Measurements from ENCODE around the gene CDC73. TPM values are rescaled to one million over a fixed set of nuclear protein-coding genes. Genes with fewer than 3 reads are reported as not detected.

CDC73 gene
- total RNA-seq, 1 experiment from 2014 or later: 63.2 TPM

- no peaks in the 10 kb centered on the region for H3K36me3 ChIP-seq (ENCODE audit: control insufficient read depth in 1 of 2, insufficient read depth in 2 of 2, low read length in 2 of 2)
- DNase-seq (ENCODE audit: low read depth, low spot score) (no peak), ATAC-seq (no peak)
- intact Hi-C loops (cut with micrococcal nuclease): no loop called here
- no peak overlapping the region for H3K4me2 ChIP-seq (ENCODE audit: low read length)
- POLR2A ChIA-PET: no interaction called here
- BruUV-seq (replicated peaks): no TSS peak
- CTCF ChIA-PET: no interaction called here
- H3K79me2 ChIP-seq (ENCODE audit: insufficient read depth, low read length): no peaks in the 10 kb centered on the region
- H4K20me1 ChIP-seq (ENCODE audit: insufficient read depth): no peaks in the 10 kb centered on the region
- H3K27me3 ChIP-seq (ENCODE audit: insufficient read depth, low read length): no peaks in the 10 kb centered on the region
- RAD21 ChIA-PET (ENCODE audit: low non-redundant PET in 1 of 2, low total read pairs in 2 of 2, uncharacterized antibody in 2 of 2, unreplicated experiment in 2 of 2): no interaction called here
- TF ChIP-seq SP1 (IDR thresholded peaks at IDR 0.05; ENCODE audit: low read depth): no peak
- TF ChIP-seq ZFX (IDR thresholded peaks at IDR 0.05): no peak
- no peak for TF ChIP-seq ELF1 (IDR thresholded peaks at IDR 0.05; ENCODE audit: borderline replicate concordance, low read depth)
- TF ChIP-seq CEBPB (IDR thresholded peaks at IDR 0.05; ENCODE audit: low read depth): no peak
- no peak for TF ChIP-seq JUND (IDR thresholded peaks at IDR 0.05)
- no peak for TF ChIP-seq RAD21 (IDR thresholded peaks at IDR 0.05; ENCODE audit: low read depth)
- no peak for TF ChIP-seq SRF (IDR thresholded peaks at IDR 0.05; ENCODE audit: low read depth)
- no peak for TF ChIP-seq FOSL1 (IDR thresholded peaks at IDR 0.05; ENCODE audit: low read depth)
- TF ChIP-seq, protein P1, sequence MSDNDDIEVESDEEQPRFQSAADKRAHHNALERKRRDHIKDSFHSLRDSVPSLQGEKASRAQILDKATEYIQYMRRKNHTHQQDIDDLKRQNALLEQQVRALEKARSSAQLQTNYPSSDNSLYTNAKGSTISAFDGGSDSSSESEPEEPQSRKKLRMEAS (IDR thresholded peaks at IDR 0.05): no peak
- TF ChIP-seq, protein P2, sequence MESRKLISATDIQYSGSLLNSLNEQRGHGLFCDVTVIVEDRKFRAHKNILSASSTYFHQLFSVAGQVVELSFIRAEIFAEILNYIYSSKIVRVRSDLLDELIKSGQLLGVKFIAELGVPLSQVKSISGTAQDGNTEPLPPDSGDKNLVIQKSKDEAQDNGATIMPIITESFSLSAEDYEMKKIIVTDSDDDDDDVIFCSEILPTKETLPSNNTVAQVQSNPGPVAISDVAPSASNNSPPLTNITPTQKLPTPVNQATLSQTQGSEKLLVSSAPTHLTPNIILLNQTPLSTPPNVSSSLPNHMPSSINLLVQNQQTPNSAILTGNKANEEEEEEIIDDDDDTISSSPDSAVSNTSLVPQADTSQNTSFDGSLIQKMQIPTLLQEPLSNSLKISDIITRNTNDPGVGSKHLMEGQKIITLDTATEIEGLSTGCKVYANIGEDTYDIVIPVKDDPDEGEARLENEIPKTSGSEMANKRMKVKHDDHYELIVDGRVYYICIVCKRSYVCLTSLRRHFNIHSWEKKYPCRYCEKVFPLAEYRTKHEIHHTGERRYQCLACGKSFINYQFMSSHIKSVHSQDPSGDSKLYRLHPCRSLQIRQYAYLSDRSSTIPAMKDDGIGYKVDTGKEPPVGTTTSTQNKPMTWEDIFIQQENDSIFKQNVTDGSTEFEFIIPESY (IDR thresholded peaks at IDR 0.05; ENCODE audit: extremely low read depth, insufficient replicate concordance, low read length): no peak
- no peak for TF ChIP-seq YY1 (IDR thresholded peaks at IDR 0.05; ENCODE audit: extremely low read depth, insufficient replicate concordance, low read depth, low read length)
- no peak for TF ChIP-seq ZNF274 (IDR thresholded peaks at IDR 0.05; ENCODE audit: low read depth, low read length)
- TF ChIP-seq REST (IDR thresholded peaks at IDR 0.05; ENCODE audit: low read depth): no peak
- TF ChIP-seq EGR1 (IDR thresholded peaks at IDR 0.05; ENCODE audit: low read depth): no peak
- no peak for TF ChIP-seq SIN3A (IDR thresholded peaks at IDR 0.05; ENCODE audit: low read depth)
- no peak for TF ChIP-seq TCF7L2 (IDR thresholded peaks at IDR 0.05; ENCODE audit: borderline replicate concordance, extremely low read depth, insufficient read depth, insufficient read length)
- TF ChIP-seq, protein P3, sequence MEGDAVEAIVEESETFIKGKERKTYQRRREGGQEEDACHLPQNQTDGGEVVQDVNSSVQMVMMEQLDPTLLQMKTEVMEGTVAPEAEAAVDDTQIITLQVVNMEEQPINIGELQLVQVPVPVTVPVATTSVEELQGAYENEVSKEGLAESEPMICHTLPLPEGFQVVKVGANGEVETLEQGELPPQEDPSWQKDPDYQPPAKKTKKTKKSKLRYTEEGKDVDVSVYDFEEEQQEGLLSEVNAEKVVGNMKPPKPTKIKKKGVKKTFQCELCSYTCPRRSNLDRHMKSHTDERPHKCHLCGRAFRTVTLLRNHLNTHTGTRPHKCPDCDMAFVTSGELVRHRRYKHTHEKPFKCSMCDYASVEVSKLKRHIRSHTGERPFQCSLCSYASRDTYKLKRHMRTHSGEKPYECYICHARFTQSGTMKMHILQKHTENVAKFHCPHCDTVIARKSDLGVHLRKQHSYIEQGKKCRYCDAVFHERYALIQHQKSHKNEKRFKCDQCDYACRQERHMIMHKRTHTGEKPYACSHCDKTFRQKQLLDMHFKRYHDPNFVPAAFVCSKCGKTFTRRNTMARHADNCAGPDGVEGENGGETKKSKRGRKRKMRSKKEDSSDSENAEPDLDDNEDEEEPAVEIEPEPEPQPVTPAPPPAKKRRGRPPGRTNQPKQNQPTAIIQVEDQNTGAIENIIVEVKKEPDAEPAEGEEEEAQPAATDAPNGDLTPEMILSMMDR (IDR thresholded peaks at IDR 0.05 in 2 of 3, conservative IDR thresholded peaks at IDR 0.05 in 1 of 3; ENCODE audit: borderline replicate concordance in 1 of 3, insufficient read depth in 1 of 3, low read depth in 2 of 3, low read length in 2 of 3): no peak
- TF ChIP-seq, protein P4, sequence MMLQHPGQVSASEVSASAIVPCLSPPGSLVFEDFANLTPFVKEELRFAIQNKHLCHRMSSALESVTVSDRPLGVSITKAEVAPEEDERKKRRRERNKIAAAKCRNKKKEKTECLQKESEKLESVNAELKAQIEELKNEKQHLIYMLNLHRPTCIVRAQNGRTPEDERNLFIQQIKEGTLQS (IDR thresholded peaks at IDR 0.05): no peak
- TF ChIP-seq POLR2AphosphoS5 (IDR thresholded peaks at IDR 0.05; ENCODE audit: low read depth, low read length): no peak
- no peaks in the 10 kb centered on the region for H3K9me3 ChIP-seq (ENCODE audit: control insufficient read depth in 1 of 2, insufficient read depth in 1 of 2, low read depth in 1 of 2, low read length in 2 of 2)
- H3K4me3 ChIP-seq (replicated peaks in 1 of 2; ENCODE audit: low read depth in 1 of 2, low read length in 2 of 2): no peak overlapping the region
- H3K9me2 ChIP-seq (ENCODE audit: insufficient read depth): no peaks in the 10 kb centered on the region
- no peak overlapping the region for H3K9ac ChIP-seq (ENCODE audit: low read length)
- H3K4me1 ChIP-seq (ENCODE audit: control insufficient read depth in 1 of 2, insufficient read depth in 2 of 2, low read length in 2 of 2): no peaks in the 10 kb centered on the region
- no peak overlapping the region for H2AFZ ChIP-seq (ENCODE audit: low read depth, low read length, poor library complexity, severe bottlenecking)
- no peak overlapping the region for H3K27ac ChIP-seq (ENCODE audit: low read depth, low read length)
Measured at GRCh38 chr1:193303849-193304248, 182.0 kb downstream of the CDC73 start.

Measured in HCT116 (cell line).